ENCODE data around the gene GPR39.

The GPR39 gene

DNA sequence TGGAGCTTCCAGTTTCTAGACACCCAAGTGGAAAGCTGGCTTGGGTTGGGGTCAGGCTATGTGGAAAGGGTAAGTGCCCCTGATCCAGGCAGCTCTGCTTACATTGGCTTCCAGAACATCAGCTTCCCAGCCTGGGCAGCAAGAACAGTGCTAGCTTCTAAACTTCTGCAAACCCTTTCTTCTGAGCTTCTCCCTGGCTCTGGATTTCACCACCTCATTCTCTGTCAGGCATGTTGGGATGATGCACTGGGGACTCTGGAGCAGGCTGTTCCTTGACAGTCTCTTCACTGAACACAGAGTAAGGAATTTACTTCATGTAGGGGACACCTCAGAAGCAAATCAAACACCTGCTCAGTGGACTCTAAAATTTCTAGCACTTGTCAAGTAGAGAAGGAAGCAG, 180.6 kb downstream of the GPR39 start:
- H3K27me3 ChIP-seq (ENCODE audit: control insufficient read depth in 1 of 2, insufficient read depth in 2 of 2, low read length in 2 of 2): peaks cover 0 to 2% of the 10 kb centered on the region in 2 donors
- H3K4me3 ChIP-seq (ENCODE audit: low read length in 2 of 2): no peak overlapping the region
- no peaks in the 10 kb centered on the region for H3K36me3 ChIP-seq (ENCODE audit: control insufficient read depth in 2 of 2, insufficient read depth in 2 of 2, low read length in 2 of 2)
- peaks cover 0 to 10% of the 10 kb centered on the region in 2 donors for H3K9me3 ChIP-seq (ENCODE audit: control insufficient read depth in 2 of 2, low read length in 2 of 2)
- no peak overlapping the region for H3K9ac ChIP-seq (ENCODE audit: low read length in 2 of 2)
- no peak overlapping the region for H3K27ac ChIP-seq (ENCODE audit: low read length)
- no peaks in the 10 kb centered on the region for H3K4me1 ChIP-seq (ENCODE audit: control insufficient read depth, insufficient read depth, low read length)

- no peaks in the 10 kb centered on the region for H3K36me3 ChIP-seq (ENCODE audit: control insufficient read depth in 2 of 2, insufficient read depth in 2 of 2, low read length in 2 of 2)
- no peak overlapping the region for H3K9ac ChIP-seq (ENCODE audit: low read length in 2 of 2)
- no peak overlapping the region for H3K27ac ChIP-seq (ENCODE audit: low read length)
- peaks cover 0 to 10% of the 10 kb centered on the region in 2 donors for H3K9me3 ChIP-seq (ENCODE audit: control insufficient read depth in 2 of 2, low read length in 2 of 2)
- no peak overlapping the region for H3K4me3 ChIP-seq (ENCODE audit: low read length in 2 of 2)
- H3K27me3 ChIP-seq (ENCODE audit: control insufficient read depth in 1 of 2, insufficient read depth in 2 of 2, low read length in 2 of 2): peaks cover 0 to 2% of the 10 kb centered on the region in 2 donors
- H3K4me1 ChIP-seq (ENCODE audit: control insufficient read depth, insufficient read depth, low read length): no peaks in the 10 kb centered on the region
These were observed 181.2 kb downstream of the GPR39 start for GRCh38 chr2:132597831-132598230.

DNA sequence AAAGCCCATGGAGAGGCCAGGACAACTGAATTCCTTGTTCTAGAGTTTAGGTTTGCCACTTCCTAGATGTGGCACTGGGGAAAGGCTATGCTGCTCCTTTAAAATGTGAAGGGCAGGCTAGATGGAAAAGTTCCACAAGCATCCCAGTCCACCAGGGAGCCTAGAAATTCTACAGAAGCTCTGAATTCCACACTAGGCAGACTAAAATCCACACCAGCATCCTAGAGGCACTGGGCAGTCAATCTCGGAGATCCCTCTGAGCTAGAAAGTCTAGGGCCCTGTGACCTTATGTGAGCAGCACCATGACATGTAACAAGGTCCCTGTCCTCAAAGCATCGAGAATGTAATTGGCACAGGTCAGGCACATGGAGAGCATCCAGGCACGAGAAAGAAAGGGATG, 181.9 kb downstream of the GPR39 start:
- Histone ChIP-seq H3K27me3 (ENCODE audit: control insufficient read depth in 1 of 2, insufficient read depth in 2 of 2, low read length in 2 of 2) (no peaks in the 10 kb centered on the region), H3K4me3 (ENCODE audit: low read length in 2 of 2) (no peak overlapping the region), H3K27ac (ENCODE audit: low read length) (no peak overlapping the region), H3K9me3 (ENCODE audit: control insufficient read depth in 2 of 2, low read length in 2 of 2) (peaks cover 0 to 10% of the 10 kb centered on the region in 2 donors), H3K9ac (ENCODE audit: low read length in 2 of 2) (no peak overlapping the region), H3K36me3 (ENCODE audit: control insufficient read depth in 2 of 2, insufficient read depth in 2 of 2, low read length in 2 of 2) (no peaks in the 10 kb centered on the region), H3K4me1 (ENCODE audit: control insufficient read depth, insufficient read depth, low read length) (no peaks in the 10 kb centered on the region)

DNA sequence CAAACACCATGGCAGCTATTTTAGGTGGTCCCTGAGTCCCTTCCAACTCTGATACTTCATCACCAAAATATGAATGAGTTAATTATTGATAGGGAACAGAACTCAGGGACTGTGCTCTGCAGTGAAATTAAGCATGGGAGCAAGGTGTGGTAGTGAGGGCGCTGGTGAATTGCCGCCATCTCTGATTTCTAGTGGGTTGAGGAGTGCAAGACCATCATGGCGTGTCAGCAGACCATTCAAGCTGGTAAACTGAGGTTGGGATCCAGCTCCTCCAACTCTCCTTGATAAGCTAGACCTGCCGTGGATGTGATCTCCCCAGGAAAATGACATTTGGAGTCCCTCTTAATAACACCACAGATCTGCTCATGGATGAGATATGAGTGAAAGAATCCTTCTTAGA, 183.0 kb downstream of the GPR39 start:
- Histone ChIP-seq H3K9ac (ENCODE audit: low read length in 2 of 2) (no peak overlapping the region), H3K4me3 (ENCODE audit: low read length in 2 of 2) (no peak overlapping the region), H3K36me3 (ENCODE audit: control insufficient read depth in 2 of 2, insufficient read depth in 2 of 2, low read length in 2 of 2) (no peaks in the 10 kb centered on the region), H3K27ac (ENCODE audit: low read length) (no peak overlapping the region), H3K4me1 (ENCODE audit: control insufficient read depth, insufficient read depth, low read length) (no peaks in the 10 kb centered on the region), H3K9me3 (ENCODE audit: control insufficient read depth in 2 of 2, low read length in 2 of 2) (peaks cover 0 to 10% of the 10 kb centered on the region in 2 donors), H3K27me3 (ENCODE audit: control insufficient read depth in 1 of 2, insufficient read depth in 2 of 2, low read length in 2 of 2) (no peaks in the 10 kb centered on the region)

DNA sequence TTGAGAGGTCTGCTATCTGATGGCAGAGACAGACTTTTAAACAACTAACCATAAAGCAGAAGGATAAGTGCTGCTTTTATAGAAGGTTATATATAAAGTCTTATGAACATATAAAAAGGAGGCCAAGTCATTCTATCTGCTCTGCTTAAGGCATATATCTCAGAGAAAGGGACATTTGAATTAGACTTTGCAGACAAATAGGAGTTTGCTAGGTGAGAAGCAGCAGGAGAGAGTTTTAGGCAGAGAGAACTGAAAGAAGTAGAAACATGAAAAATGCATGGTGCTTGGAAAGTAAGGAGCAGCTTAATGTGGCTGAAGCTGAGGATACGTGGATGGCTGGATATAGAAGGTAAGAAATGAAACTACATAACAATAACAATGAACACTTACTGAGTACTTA, 188.0 kb downstream of the GPR39 start:
- H3K27ac ChIP-seq (ENCODE audit: low read length): no peak overlapping the region
- no peak overlapping the region for H3K4me3 ChIP-seq (ENCODE audit: low read length in 2 of 2)
- H3K9ac ChIP-seq (ENCODE audit: low read length in 2 of 2): no peak overlapping the region
- H3K27me3 ChIP-seq (ENCODE audit: control insufficient read depth in 1 of 2, insufficient read depth in 2 of 2, low read length in 2 of 2): no peaks in the 10 kb centered on the region
- no peaks in the 10 kb centered on the region for H3K4me1 ChIP-seq (ENCODE audit: control insufficient read depth, insufficient read depth, low read length)
- H3K36me3 ChIP-seq (ENCODE audit: control insufficient read depth in 2 of 2, insufficient read depth in 2 of 2, low read length in 2 of 2): no peaks in the 10 kb centered on the region
- no peaks in the 10 kb centered on the region for H3K9me3 ChIP-seq (ENCODE audit: control insufficient read depth in 2 of 2, low read length in 2 of 2)

GRCh38 chr2:132605236-132606180, 188.9 kb downstream of the GPR39 start:
- H3K27ac ChIP-seq (ENCODE audit: low read length): no peak overlapping the region
- H3K36me3 ChIP-seq (ENCODE audit: control insufficient read depth in 2 of 2, insufficient read depth in 2 of 2, low read length in 2 of 2): no peaks in the 10 kb centered on the region
- H3K9ac ChIP-seq (ENCODE audit: low read length in 2 of 2): no peak overlapping the region
- H3K4me3 ChIP-seq (ENCODE audit: low read length in 2 of 2): no peak overlapping the region
- no peaks in the 10 kb centered on the region for H3K27me3 ChIP-seq (ENCODE audit: control insufficient read depth in 1 of 2, insufficient read depth in 2 of 2, low read length in 2 of 2)
- no peaks in the 10 kb centered on the region for H3K9me3 ChIP-seq (ENCODE audit: control insufficient read depth in 2 of 2, low read length in 2 of 2)
- H3K4me1 ChIP-seq (ENCODE audit: control insufficient read depth, insufficient read depth, low read length): no peaks in the 10 kb centered on the region

DNA sequence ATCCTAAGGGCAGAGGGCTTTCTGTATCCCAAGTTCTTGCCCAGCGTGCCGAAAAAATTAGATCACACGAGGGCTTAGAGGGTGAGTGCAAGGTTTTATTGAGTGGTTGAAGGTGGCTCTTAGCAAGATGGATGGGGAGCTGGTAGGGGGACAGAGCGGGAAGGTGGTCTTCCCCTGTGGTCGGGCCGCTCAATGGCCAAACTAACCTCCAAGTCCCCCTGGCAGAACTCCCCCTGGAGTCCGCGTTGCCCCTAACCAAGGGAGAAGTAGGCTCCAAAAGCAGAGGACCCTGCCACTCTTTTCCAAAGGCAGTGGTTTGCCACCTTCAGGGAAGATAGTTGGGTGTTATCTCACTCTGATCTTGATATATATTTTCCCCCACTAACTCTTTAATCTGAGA, 190.0 kb downstream of the GPR39 start:
- Histone ChIP-seq H3K9ac (ENCODE audit: low read length in 2 of 2) (no peak overlapping the region), H3K9me3 (ENCODE audit: control insufficient read depth in 2 of 2, low read length in 2 of 2) (no peaks in the 10 kb centered on the region), H3K27me3 (ENCODE audit: control insufficient read depth in 1 of 2, insufficient read depth in 2 of 2, low read length in 2 of 2) (no peaks in the 10 kb centered on the region), H3K4me3 (ENCODE audit: low read length in 2 of 2) (no peak overlapping the region), H3K36me3 (ENCODE audit: control insufficient read depth in 2 of 2, insufficient read depth in 2 of 2, low read length in 2 of 2) (no peaks in the 10 kb centered on the region), H3K27ac (ENCODE audit: low read length) (no peak overlapping the region), H3K4me1 (ENCODE audit: control insufficient read depth, insufficient read depth, low read length) (no peaks in the 10 kb centered on the region)

DNA sequence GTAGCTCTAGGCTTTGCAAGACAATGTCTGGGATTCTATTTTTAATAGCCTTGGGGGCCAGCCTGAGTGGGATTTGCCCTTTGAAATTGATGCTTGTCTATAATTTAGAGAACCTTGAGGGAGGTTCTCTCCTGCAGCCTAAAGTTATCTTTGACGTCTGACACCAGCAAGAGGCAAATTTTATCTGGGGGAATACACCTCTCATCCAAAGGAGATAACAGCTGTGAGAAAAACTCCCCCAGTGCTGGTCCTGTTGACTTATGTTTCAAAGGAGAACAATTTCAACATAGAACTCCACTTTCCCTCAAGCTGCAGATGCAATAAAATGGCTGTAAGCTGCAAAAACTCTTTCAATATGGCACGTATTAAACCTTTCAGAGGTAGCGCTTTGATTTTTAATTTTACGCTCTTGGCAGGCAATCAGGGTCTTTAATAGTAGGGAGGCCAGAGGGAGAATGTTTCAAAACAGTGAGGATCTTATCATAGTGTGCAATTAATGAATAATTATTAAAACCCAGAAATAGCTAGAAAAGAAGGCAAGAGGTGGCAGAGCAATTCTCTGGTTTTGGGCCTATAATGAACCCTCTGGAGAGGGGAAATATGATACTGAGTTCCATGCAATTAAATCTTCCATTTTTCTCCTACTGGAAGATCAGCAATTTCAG, 191.0 kb downstream of the GPR39 start:
- no peaks in the 10 kb centered on the region for H3K27me3 ChIP-seq (ENCODE audit: control insufficient read depth in 1 of 2, insufficient read depth in 2 of 2, low read length in 2 of 2)
- no peaks in the 10 kb centered on the region for H3K9me3 ChIP-seq (ENCODE audit: control insufficient read depth in 2 of 2, low read length in 2 of 2)
- no peak overlapping the region for H3K4me3 ChIP-seq (ENCODE audit: low read length in 2 of 2)
- no peaks in the 10 kb centered on the region for H3K4me1 ChIP-seq (ENCODE audit: control insufficient read depth, insufficient read depth, low read length)
- H3K36me3 ChIP-seq (ENCODE audit: control insufficient read depth in 2 of 2, insufficient read depth in 2 of 2, low read length in 2 of 2): no peaks in the 10 kb centered on the region
- H3K9ac ChIP-seq (ENCODE audit: low read length in 2 of 2): no peak overlapping the region
- H3K27ac ChIP-seq (ENCODE audit: low read length): no peak overlapping the region

DNA sequence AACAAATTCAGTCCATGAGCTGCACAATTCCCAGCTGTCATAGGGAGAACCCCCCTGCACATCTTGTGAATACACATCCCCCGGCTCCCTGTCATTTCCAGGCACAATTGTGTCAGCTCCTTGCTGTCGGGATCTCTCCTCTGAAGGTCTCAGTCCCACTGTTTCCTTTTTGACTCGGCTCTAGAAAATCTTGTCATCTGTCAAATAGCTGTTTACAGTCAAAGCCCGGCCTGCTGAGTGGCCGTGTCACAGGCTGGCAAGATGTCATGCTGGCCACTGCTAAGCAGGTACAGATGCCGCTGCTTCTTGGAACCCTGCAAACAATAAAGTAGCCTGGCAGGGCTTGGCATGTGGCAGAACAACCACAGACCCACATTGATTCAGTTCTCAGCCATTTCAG, 191.7 kb downstream of the GPR39 start:
- no peaks in the 10 kb centered on the region for H3K4me1 ChIP-seq (ENCODE audit: control insufficient read depth, insufficient read depth, low read length)
- no peak overlapping the region for H3K4me3 ChIP-seq (ENCODE audit: low read length in 2 of 2)
- H3K27ac ChIP-seq (ENCODE audit: low read length): no peak overlapping the region
- no peak overlapping the region for H3K9ac ChIP-seq (ENCODE audit: low read length in 2 of 2)
- H3K9me3 ChIP-seq (ENCODE audit: control insufficient read depth in 2 of 2, low read length in 2 of 2): no peaks in the 10 kb centered on the region
- no peaks in the 10 kb centered on the region for H3K36me3 ChIP-seq (ENCODE audit: control insufficient read depth in 2 of 2, insufficient read depth in 2 of 2, low read length in 2 of 2)
- no peaks in the 10 kb centered on the region for H3K27me3 ChIP-seq (ENCODE audit: control insufficient read depth in 1 of 2, insufficient read depth in 2 of 2, low read length in 2 of 2)

DNA sequence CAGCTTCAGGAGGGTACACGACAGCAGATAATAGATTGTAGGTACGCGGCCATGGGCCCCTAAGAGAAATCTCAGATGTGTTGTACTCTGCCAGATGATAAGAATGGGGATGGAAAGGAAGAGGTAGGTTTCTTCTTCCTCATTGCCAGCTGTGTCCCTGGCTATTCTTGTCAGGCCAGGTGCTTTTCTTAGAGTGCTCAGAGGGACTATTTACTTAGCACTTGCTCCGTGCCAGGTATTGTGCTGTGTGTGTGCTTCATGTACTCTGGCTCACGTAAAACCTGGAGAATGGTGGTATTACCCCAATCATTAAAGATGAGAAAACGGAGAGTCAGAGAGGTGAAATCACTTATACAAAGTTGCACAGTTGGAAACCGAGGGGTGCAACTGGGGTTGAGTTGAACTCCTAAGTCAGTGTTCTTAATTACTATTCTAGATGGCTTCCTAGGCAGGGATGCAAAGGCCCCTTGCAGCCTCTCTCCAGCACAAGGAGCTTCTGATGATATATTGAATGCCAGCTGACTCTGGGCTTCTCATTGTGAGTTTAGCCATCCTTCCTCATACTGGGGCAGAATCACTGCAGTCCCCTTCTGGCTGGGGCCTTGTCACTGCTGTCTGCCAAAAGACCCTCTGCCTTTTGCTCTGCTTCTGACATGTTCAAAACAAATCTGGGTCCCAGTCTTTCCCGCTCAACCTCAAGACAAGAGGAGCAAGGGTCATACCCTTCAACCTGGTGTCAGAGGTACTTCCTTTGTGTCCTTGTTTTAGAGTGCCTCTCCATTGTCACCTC, 192.7 kb downstream of the GPR39 start:
- H3K4me1 ChIP-seq (ENCODE audit: control insufficient read depth, insufficient read depth, low read length): no peaks in the 10 kb centered on the region

More for the DNA sequence above, 192.7 kb downstream of the GPR39 start:
- Histone ChIP-seq H3K36me3 (ENCODE audit: control insufficient read depth in 2 of 2, insufficient read depth in 2 of 2, low read length in 2 of 2) (no peaks in the 10 kb centered on the region), H3K27ac (ENCODE audit: low read length) (no peak overlapping the region), H3K27me3 (ENCODE audit: control insufficient read depth in 1 of 2, insufficient read depth in 2 of 2, low read length in 2 of 2) (no peaks in the 10 kb centered on the region), H3K4me3 (ENCODE audit: low read length in 2 of 2) (no peak overlapping the region), H3K9me3 (ENCODE audit: control insufficient read depth in 2 of 2, low read length in 2 of 2) (no peaks in the 10 kb centered on the region), H3K9ac (ENCODE audit: low read length in 2 of 2) (no peak overlapping the region)
